Ureter (tissue), 1 donor: ENCODE measurements around the gene TNS3. TPM values are rescaled to one million over a fixed set of nuclear protein-coding genes. Genes with fewer than 3 reads are reported as not detected.

ENCODE experiments used
- DNase-seq: peaks from one replicate; pipeline ENCODE4 v3.0.0-alpha.2; 2020; ENCODE audit warnings: low spot score
- total RNA-seq: library from RNA; stranded (reverse); gene quantifications from one replicate; pipeline ENCODE4 v1.2.4, GENCODE V29; 2023
- donor health status: DM: yes; HTN: yes; CAD: no.

The TNS3 gene
- total RNA-seq, 1 donor from 2014 or later: 48.7 TPM

DNA sequence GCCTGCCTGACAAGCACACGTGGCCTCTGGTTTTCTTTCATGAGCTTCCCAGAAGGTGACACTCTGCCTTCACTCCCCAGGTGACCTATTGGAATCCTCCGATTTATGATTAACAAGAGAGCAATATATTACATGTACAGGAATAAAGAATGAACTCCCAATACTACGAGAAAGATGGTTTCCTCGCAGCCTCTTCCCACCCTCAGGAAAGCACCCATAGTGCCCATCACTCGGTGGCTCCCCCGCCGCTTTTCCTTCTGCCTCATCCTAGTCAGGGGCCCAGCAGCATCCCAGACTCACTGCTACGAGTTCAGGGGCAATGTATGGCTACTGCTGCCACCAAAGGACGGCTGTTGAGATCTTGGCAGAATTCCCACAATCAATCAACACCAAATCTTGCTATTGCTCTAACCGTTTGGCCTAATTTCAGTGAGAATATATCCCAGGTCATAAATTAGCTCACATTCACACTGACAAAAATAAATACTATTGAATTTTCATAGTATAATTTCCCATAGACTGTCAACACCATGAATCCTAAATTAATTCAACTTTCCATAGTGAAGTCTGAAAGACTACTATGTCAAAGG is 196.3 kb downstream of the TNS3 start:
- no peak for DNase-seq

DNA sequence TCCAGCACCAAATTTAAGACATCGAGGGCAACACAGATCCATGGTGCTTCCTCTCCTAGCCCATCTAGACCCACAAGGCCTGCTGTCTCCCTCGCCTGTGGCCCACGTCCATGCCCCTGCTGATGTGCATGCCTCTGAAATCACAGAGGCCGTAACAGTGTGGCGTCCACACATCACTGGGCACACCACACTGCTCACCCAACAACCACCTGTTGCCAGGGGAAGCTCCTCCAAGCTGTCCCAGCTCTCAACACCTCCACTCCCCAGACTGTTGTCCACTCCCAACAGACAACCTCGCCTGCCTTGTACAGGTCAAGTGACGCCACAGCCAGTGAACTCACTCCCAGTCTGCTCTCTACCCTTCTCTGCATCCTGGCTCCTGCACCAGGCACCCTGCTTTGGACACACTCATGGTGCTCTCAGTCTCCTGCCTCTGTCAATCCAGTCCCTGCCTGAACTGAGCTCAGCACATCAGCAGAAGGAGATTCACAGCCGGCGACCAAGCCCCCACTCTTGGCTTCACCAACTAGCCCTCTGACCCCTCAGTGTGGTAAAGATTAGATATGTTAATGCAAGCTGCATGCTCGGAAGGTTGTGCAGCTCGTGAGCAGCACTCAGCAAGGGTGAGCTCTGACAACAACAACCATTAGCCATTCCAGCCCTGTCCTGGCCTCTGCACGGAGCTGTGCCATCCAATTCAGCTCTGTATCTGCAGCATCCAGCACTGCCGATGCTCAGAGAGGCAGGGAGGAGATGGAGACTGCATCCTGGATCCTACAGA is 197.0 kb downstream of the TNS3 start:
- no peak for DNase-seq

DNA sequence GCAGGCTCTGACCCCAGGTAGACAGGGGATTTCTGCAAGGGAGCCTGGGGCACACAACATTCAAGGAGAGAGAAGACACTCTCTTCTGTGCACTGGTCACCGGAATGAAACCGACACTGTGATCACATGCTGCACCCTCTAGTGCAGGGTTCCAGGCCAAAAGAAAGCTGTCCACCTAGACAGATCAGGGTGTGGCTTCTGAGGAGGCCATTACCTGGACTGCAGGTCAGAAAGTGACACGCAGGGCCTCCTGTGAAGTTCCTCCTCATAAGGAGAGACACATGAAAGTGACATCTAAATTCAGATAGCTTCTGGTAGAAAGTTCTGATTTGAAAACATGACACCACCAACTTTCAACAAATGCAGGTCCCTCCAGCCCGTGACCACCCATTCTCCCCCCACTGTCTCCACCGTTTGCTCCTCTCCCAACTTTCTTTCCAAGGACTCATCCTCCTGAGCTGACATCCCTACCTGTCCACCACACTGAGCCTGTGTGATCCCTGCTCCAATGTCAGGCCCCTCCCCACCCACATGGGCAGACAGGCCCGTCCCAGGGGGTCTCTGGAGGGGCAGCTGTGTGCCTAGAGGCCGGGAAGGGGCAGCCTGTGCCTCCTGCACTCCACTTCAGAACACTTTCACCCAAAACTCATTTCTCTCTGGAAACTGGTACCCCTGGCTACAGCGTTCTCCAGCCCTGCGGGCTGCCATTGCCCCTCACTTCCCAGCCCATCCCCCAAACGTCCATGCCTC is 198.0 kb downstream of the TNS3 start:
- no peak for DNase-seq

DNA sequence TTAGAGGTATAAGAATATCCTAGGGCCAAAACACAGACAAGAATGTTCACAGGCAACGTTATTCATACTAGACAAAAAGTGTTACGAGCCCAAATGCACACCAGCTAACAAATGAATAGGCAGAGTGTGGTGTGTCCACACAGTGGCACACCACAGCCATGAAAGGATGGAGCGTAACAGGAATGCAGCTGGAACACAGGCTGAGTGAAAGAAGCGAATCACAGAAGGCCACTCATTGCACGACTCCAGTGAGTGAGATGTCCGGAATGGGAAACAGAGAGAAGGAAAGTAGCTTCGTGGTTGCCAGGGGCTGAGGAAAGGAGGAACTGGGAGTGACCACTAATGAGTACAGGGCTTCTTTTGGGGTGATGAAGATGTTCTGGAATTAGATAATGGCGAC is 198.8 kb downstream of the TNS3 start:
- DNase-seq: no peak

DNA sequence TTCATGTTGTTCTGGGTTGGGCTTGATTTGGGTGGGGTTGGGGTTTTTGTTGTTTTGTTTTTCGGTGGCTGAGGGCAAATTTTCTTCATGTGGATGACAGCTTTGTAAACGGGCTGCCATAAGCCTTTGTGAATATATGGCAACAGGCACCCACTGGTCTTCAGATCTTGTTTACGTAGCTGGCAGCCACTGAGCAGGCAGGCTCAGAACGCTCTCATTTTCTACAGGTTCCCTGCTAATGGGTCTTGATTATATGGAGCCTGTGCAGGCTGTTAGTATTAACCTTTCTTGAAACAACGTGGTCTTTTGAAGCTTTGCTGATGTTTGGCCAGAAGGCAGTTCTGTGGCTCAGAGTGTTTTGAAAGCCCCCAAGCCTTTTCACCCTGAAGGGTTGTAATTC is 199.7 kb downstream of the TNS3 start:
- no peak for DNase-seq

DNA sequence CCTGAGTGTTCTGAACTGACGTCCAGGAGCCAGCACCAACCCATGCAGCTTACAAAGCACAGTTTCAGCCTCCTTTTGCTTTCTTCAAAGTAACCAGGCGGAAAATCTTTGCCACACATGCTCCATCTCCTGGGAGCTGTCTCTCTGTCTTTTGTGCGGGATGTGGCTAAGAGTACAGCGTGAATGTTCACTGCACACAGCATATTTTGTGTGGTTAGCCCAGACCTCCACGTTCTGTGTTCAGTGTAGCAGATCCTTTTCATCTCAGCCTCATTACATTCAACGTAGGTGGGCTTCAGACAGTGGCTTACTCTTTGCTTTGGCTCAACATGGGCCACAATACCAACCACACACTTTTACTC is 200.8 kb downstream of the TNS3 start:
- DNase-seq: no peak

DNA sequence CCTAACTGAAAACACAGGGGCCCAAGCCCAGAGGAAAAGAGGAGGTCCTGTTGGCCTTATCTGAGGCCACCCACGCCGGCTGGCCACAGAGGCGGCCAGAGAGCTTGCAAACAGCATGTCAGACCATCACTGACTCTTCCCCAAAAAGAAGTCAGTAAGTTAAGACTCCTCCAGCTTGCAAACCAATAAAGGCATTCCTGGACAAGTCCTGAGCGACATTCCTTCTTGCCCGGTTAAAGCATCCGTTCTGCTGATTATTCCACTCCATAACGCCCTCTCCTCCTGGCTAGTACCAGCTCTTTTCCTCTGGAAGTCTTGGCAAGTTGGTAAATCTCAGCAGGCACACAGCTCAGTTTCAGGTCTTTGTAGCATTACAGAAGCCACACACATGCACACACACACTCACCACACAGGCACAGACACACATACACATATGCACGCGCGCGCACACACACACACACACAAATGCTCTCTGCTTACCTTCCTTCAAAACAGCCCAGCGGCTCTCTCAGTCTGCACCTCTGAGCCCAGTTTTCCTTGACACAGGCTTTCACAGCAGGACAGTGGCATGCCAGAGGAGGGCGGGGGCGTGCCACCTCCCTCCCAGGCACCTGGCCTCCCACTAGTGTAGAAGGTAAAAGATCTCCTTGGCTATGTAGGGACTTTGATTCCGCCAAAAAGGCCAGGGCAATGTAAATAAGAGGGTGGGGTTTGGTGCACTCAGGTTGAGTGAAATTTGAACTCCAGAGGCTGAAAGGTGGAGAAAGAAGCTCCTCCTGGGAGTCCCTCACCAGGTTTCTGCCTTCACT is 201.4 kb downstream of the TNS3 start:
- no peak for DNase-seq

DNA sequence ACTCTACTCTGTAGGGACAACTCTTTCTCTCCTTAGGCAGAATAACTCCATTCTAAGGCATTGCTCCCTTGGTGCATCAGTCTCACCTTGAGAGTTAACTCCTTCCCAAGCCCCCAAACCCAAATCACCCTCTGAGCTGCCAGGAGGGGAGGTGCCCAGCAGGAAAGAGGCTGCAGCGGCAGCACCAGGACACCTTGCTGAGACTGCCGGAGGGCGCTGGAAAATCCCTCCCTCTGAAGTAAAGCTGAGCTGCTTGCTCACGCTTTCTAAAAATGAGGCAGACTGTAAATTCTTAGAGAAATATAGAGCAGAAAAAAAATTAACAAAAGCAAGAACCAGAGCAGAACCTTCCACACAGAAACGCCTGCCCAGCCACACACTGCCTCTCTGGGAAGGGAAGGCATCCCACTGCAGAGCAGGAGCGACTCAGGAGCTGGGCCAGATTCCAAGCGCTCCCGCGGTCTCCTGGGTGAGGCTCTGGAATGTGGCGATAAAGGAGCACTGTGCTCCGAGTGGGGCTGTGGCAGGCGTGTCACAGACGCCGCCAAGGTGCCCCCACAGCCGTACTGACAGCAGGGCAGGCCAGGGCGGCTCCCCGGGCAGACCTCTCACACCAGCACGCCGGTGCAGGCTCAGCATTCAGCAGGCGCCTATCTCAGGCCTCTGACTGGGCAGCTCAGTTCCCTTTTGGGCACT is 202.1 kb downstream of the TNS3 start:
- peak; percentile 56 for DNase-seq

DNA sequence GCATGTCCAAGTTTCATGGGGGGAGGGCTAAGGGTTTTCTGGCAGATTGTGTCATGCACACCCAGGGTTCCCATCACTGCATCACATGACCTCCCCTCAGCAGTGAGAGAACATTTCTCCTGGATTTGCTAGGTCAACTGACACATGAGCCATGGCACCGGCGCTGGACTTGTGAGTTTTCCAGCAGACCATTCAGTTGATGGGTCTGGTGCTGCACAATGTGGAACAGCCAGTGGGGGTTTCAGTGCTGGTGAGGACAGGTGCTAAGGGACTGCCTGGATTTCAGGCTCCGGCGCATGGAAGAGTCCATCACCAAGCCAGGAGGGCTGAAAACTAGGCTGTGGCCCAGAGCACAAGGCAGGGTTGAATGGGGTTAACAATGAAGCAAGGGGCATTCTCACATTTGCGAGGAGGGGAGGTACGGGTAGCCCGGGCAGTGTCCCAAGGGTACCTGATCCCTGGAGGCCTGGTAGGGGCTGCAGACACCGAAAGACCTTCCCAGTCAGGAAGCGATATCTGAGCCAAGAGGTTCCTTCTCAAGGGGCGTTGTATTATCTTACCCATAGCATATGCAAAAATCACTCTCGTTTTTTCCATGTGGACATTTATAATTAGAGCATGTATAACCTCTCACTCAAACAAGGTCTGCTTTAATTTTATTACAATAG is 203.0 kb downstream of the TNS3 start:
- no peak for DNase-seq

DNA sequence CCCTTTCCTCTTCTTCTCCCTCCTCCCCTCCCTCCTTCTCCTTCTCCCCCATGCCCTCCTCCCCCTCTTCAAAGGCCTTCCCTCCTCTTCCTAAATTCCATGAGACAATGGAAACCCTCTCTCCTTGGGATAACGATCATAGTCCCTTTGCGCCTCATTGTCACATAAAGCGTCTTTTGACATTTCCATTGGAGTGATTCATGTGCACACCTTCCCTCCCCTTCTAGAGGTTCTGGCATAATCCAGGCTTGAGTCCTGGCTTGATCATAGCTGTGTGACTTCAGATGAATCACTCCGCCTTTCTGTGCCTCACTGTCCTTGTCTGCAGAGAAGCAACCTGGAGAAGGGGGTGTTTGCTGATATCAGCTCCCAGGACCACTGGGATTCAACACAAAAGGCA is 204.2 kb downstream of the TNS3 start:
- DNase-seq: no peak

DNA sequence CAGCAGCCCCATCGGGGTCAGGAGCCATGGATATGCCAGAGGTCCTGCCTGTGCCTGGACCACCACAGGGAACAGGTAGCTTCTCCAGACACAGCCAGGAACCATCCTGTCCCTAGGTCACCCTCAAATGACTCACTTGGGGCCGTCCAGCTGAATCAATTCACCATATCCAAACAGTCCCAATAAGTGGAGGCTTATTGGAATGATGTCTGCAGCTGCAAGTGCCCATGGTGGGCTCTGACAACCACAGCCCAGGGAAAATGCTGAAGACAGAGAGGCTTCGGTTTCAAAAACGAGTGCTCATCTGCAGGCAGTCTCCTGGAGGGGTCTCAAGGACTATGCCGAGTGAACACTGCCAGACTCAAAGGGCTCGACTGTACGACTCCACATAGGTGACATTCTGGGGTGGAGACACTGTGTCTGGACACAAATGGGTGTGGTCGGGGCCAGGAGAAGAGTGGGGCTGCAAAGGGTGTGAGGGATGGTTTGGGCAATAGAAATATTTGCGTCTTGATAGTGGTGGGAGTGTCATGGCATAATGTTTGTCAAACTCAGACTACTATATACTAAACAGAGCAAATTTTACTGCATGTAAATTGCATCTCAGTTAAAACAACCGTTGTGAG is 204.8 kb downstream of the TNS3 start:
- DNase-seq: no peak

DNA sequence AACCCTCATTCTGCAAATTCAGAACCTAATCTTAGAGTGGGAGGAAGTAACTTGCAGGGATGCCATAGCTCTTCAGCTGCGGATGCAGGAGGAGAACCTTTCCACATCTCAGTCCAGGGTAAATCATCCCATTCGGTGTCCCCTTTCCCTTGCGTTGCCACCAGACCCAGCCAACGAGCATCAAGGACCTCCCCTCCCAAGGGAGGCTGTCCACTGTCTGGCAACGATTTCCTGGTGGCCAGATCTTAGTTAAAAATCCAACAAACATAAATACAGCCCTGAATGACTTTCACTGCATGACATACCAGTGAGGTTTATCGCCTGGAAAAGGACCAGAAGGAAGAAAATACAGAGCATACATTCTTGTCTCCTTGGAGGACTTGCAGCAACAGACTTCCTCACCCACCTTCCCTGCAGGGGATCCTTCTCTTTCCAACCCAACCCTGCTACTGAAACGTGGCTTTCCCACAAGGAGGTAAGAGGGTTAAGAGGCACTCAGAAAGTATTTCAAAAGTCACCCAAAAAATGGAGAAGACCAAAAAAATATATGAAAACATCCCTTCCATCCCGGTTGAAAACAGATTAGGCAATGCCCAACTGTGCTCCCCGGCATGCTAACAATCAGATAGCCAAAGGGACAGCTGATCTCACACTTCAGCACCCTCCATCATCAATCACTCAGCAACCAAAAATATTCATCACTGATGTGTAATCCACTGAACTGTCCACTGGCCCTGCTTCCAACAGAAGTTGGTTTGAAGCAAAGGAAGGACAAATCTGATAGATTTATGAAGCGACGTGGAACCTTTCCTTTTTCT is 206.6 kb downstream of the TNS3 start:
- DNase-seq: no peak

DNA sequence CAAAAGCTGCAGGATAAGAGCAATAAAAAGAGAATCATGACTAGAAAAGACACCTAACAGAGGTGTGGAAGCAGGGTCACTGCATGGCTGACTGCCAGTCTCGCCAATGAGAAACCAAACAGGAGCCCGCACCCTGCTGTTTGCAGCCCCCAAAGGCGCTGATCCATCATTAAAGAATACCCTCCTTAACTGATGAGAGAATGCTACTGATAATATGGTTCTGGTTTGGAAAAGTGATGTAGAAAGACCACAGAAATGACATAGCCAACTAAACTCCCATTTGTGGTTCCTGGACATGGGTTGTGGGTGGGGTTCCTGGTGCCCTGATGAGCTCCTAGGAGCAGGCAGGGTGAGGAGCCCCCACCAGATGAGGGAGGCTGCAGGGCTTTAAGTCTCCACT is 207.4 kb downstream of the TNS3 start:
- no peak for DNase-seq

DNA sequence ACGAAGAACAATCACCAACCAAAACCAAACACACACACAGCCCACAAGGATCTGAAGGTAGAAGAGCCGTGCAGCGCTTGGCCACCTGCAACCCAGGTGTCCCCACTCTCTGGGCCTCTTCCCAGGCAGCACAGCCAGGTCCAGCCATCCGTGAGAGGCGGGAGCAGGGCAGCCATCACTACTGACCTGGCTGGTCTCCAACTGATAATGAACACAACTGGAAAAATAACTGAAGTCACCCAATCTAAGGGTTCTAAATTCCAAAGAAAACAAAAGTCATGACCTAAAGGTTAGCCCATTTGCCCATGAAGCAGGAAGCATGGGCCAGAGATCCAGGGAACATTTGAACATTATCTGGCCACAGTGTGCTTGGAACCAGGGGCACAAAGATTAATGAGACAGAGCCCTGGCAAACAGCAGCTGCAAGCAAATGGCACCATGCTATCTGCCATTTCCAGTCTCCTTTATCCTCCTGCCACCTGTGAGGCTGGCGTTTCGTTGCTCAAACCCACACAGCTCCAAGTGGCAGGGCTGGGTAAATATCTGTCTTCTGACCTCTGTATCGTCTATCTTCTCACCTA is 207.9 kb downstream of the TNS3 start:
- no peak for DNase-seq

DNA sequence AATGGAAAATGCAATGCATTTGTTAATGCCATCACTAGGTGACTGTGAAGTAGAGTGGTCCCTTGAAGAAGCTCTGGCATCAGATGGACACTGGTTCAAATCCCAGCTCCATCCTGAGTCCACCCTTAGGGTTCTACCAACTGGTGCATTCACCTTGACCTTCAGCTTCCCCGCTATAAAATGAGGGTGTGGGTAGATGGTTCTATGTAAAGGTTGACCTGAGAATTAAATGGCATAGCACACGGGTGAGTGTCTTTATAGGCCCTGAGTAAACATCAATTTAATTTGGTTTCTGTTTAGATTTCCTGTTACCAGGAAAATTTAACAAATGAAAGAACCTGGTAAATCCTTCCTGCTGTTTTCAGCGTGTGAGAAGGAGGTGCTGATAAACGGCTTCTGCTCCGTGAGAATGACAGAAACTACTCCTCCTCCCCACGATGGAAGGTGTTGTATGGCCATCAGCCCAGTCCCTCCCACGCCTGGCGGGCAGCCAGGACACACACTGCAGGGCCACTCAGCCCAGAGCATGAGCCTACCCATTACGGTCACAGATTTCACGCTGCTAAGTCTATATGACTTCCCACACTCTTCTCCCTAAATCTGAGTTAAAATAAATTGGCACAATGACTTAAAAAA is 210.1 kb downstream of the TNS3 start:
- DNase-seq: peak; percentile 67

DNA sequence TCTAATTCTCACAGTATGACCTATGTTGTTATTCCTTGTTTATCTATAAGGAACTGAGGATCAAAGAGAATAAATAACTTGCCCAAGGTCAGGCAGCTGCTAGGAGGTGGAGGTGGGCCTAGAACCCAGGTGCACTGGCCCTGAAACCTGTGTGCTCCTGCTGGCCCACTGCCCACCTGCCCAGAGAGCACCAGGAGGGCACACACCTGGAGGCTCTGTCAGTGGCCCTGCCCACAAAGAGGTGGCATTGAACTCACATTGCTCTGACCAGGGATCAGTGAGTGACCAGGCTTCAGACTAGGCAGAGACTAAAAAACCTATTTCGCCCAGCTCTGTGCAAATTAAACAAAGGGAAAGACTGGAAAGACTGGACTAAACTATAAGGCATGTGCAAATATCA is 210.6 kb downstream of the TNS3 start:
- DNase-seq: no peak

DNA sequence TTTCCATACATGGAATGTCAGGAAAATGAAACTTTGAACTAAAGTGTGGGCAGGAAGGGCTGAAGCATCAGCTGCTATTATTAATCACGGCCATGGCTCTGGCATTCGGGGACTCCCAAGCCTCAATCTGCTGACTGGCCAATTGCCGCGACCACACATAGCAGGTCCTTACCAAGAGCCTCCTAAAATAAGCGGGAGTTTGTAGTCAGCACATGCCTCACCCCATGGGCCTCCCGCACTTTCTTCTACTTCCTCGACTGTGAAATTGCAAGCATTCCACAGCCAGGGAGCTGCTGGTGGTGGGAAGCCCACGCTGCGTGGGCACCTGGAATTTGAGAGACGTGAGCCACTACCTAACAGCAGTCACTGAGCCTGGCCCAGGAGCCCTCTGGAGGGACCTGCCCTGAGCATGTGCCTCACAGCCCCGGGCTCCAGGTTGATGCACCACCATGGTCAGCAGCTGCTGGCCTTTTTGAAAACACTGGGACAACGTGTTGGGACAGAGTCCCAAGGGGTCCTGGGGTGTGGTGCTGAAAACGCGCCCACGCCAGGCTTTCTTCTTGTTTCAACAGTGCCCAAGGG is 211.4 kb downstream of the TNS3 start:
- DNase-seq: no peak

DNA sequence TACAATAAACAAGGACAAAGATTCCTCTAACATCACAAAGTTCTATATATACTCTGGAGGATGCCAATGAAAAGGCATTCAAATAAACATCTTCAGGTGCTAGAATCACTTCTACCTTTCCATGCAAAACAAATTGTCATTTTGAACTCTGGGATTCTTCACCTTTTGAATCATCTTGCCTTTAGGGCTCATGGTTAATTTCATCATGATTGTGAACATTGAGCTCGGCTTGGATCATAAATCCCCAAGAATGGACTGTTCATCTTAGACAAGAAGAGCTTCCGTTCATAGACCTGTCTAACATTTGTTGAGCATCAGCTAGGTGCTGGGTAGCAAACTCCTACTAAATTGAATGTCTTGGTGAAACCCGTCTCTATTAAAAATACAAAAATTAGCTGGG is 212.2 kb downstream of the TNS3 start:
- no peak for DNase-seq
